GM12878 (cell line): ENCODE measurements around the gene PLEKHF1. TPM values are rescaled to one million over a fixed set of nuclear protein-coding genes. Genes with fewer than 3 reads are reported as not detected.

Experiments
- ATAC-seq: fragments of 200-7000 bp; cut with Tn5 transposase; 3 replicates; pipeline ENCODE4 v1.9.1; 2020; ENCODE audit warnings: mild to moderate bottlenecking, moderate library complexity
- BruUV-seq: library from RNA; stranded (reverse); fragments of 400-500 nt; replicated peaks from 2 replicates; lab custom pipeline; 2021; lab: Mats Ljungman, UMichigan
- CTCF ChIA-PET: fragments of 300-600 bp; sonication (Branson Sonifier 250); formaldehyde crosslinking; extraction: SDS; loops from one replicate; lab custom pipeline; 2021; ENCODE audit warnings: inconsistent platforms; lab: Yijun Ruan, JAX
- POLR2A ChIA-PET: fragments of 350-600 bp; formaldehyde crosslinking; extraction: SDS; loops from one replicate; lab custom pipeline; 2021; ENCODE audit warnings: inconsistent platforms; lab: Charles Lee
- RAD21 ChIA-PET: fragments of 300-600 bp; sonication (Branson Sonifier 250); formaldehyde crosslinking; loops from one replicate; lab custom pipeline; 2023; ENCODE audit warnings: antibody characterized with exemption; ENCODE audit not compliant: unreplicated experiment; lab: Charles Lee
- SMC1A ChIA-PET: fragments of 300-600 bp; sonication (Branson Sonifier 250); formaldehyde crosslinking; loops from one replicate; lab custom pipeline; 2023; ENCODE audit not compliant: unreplicated experiment, uncharacterized antibody; lab: Charles Lee
- DNase-seq: peaks from one replicate; pipeline ENCODE4 v3.0.0-alpha.2; 2011; ENCODE audit warnings: low read depth, low spot score
- FAIRE-seq: peaks from 3 replicates; lab custom pipeline; 2011; peaks lifted over from hg19 to GRCh38; lab: Jason Lieb, UNC
- H2AFZ ChIP-seq: 2 replicates; pipeline ENCODE4 v1.6.0; 2011; ENCODE audit warnings: low read depth, low read length, control low read depth; ENCODE audit not compliant: control insufficient read depth
- H3K27ac ChIP-seq: 2 replicates; pipeline ENCODE4 v1.5.1; 2011; ENCODE audit warnings: control low read depth; ENCODE audit not compliant: control insufficient read depth, insufficient read depth
- H3K27me3 ChIP-seq, 2 experiments: replicated peaks in 1 of 2; 2 replicates each; pipeline versions ENCODE4 v1.6.0 to v1.6.1; 2011; ENCODE audit warnings: low read length in 1 of 2; ENCODE audit not compliant: control insufficient read depth in 2 of 2, insufficient read depth in 2 of 2
- H3K36me3 ChIP-seq, 2 experiments: 2 replicates each; pipeline ENCODE4 v1.5.1; 2011; ENCODE audit warnings: low read length in 1 of 2; ENCODE audit not compliant: control insufficient read depth in 2 of 2, insufficient read depth in 2 of 2
- H3K4me1 ChIP-seq: 2 replicates; pipeline ENCODE4 v1.6.1; 2011; ENCODE audit warnings: mild to moderate bottlenecking, low read length, moderate library complexity, mixed read lengths; ENCODE audit not compliant: control insufficient read depth, insufficient read depth
- H3K4me2 ChIP-seq: 2 replicates; pipeline ENCODE4 v1.6.0; 2011; ENCODE audit warnings: control low read depth; ENCODE audit not compliant: control insufficient read depth, insufficient read depth
- H3K4me3 ChIP-seq: fragments of 200-600 bp; sonication (generic); 2 replicates; pipeline ENCODE4 v1.5.1; 2016
- H3K79me2 ChIP-seq: 2 replicates; pipeline ENCODE4 v1.6.0; 2011; ENCODE audit warnings: low read length; ENCODE audit not compliant: control insufficient read depth, insufficient read depth
- H3K9ac ChIP-seq: 2 replicates; pipeline ENCODE4 v1.8.0; 2011; ENCODE audit warnings: low read length, control low read depth, mixed read lengths; ENCODE audit not compliant: control insufficient read depth, insufficient read depth
- H3K9me3 ChIP-seq: replicated peaks from 3 replicates; pipeline ENCODE4 v1.5.1; 2011; ENCODE audit warnings: mild to moderate bottlenecking, low read length; ENCODE audit not compliant: control insufficient read depth, insufficient read depth
- H4K20me1 ChIP-seq: 2 replicates; pipeline ENCODE4 v1.6.0; 2011; ENCODE audit not compliant: control insufficient read depth, insufficient read depth
- FOXM1 ChIP-seq: IDR thresholded peaks from 2 replicates; pipeline ENCODE4 v1.6.1; 2012; ENCODE audit warnings: low read depth, mild to moderate bottlenecking, inconsistent platforms, low read length, moderate library complexity
- IKZF2 ChIP-seq, 2 experiments: fragments of 450-650 bp; IDR thresholded peaks; 2 replicates each; pipeline ENCODE4 v1.6.1; 2017; ENCODE audit warnings: mild to moderate bottlenecking in 2 of 2, moderate library complexity in 2 of 2
- JUND ChIP-seq: IDR thresholded peaks from 2 replicates; pipeline ENCODE4 v1.6.1; 2012; ENCODE audit warnings: low read depth, mild to moderate bottlenecking, low read length, improper control_type of control experiment, moderate library complexity
- LARP7 ChIP-seq: fragments of 450-650 bp; IDR thresholded peaks from 2 replicates; pipeline ENCODE4 v1.6.1; 2017; ENCODE audit warnings: mild to moderate bottlenecking
- MLLT1 ChIP-seq: fragments of 450-650 bp; IDR thresholded peaks from 2 replicates; pipeline ENCODE4 v1.6.1; 2016; ENCODE audit warnings: mild to moderate bottlenecking
- POLR2AphosphoS5 ChIP-seq: IDR thresholded peaks from 2 replicates; pipeline ENCODE4 v1.6.1; 2011; ENCODE audit warnings: mild to moderate bottlenecking, low read length, inconsistent platforms
- SPI1 ChIP-seq: IDR thresholded peaks from 2 replicates; pipeline ENCODE4 v1.6.1; 2011; ENCODE audit warnings: low read depth, mild to moderate bottlenecking, low read length, moderate library complexity, borderline replicate concordance; ENCODE audit not compliant: insufficient read depth
- STAT1 ChIP-seq: fragments of 450-650 bp; conservative IDR thresholded peaks from 2 replicates; pipeline ENCODE4 v1.6.1; 2014; ENCODE audit warnings: antibody characterized with exemption, mild to moderate bottlenecking
- SUPT20H ChIP-seq: IDR thresholded peaks from 2 replicates; pipeline ENCODE4 v1.6.1; 2011; ENCODE audit warnings: low read depth, mild to moderate bottlenecking, low read length, moderate library complexity, borderline replicate concordance; ENCODE audit not compliant: control insufficient read depth
- YY1 ChIP-seq: IDR thresholded peaks from 2 replicates; pipeline ENCODE4 v1.6.1; 2011; ENCODE audit warnings: low read depth, mild to moderate bottlenecking, low read length
- ZBTB40 ChIP-seq: fragments of 450-650 bp; IDR thresholded peaks from 2 replicates; pipeline ENCODE4 v1.6.1; 2016; ENCODE audit warnings: mild to moderate bottlenecking, moderate library complexity, borderline replicate concordance
- ZNF207 ChIP-seq: fragments of 450-650 bp; IDR thresholded peaks from 2 replicates; pipeline ENCODE4 v1.6.1; 2014; ENCODE audit warnings: antibody characterized with exemption, mild to moderate bottlenecking, borderline replicate concordance
- WGBS: methylation state at CpG from one replicate; pipeline ENCODE4 v1.1.6; 2016; ENCODE audit warnings: low lambda C conversion rate; ENCODE audit not compliant: insufficient replicate concordance, insufficient coverage; ENCODE audit errors: missing lambda C conversion rate; 5-methylcytosine and 5-hydroxymethylcytosine counted together
- in situ Hi-C: fragments of 300-500 bp; cut with MboI; formaldehyde crosslinking; loops from 9 replicates; pipeline ENCODE4 v1.14.3; 2018; ENCODE audit warnings: mixed read lengths
- intact Hi-C: fragments of 100-400 bp; cut with micrococcal nuclease; formaldehyde crosslinking; loops from one replicate; pipeline ENCODE4 v1.14.2; 2022; ENCODE audit not compliant: unreplicated experiment
- polyA plus RNA-seq, 11 experiments: library from polyadenylated mRNA; depleted of rRNA in 4 of 11; unstranded in 6 of 11; stranded (reverse) in 5 of 11; fragments of >200 nt; fragmentation: Nextera tagmentation in 4 of 11; fragmentation: Illumina TruSeq in 1 of 11; extraction: Ambion mirVana in 4 of 11; extraction: Trizol in 1 of 11; gene quantifications; 1 replicate in 1 of 11; 2 replicates in 10 of 11; pipeline versions ENCODE4 v1.2.1 to v1.2.3, GENCODE V29; 2011 to 2016; ENCODE audit warnings: inconsistent platforms in 2 of 11, missing spikeins in 2 of 11, low read depth in 1 of 11
- total RNA-seq, 4 experiments: library from RNA; depleted of rRNA in 3 of 4; stranded (reverse); fragments of >200 nt in 3 of 4; fragmentation: Illumina TruSeq in 1 of 4; extraction: Trizol in 1 of 4; gene quantifications; 2 replicates each; pipeline versions ENCODE4 v1.2.1 to v1.2.3, GENCODE V29; 2013 to 2021
- TF ChIP-seq, protein P1 (sequence below): IDR thresholded peaks from 2 replicates; pipeline ENCODE4 v1.6.1; 2011; ENCODE audit warnings: borderline replicate concordance, low read depth, mild to moderate bottlenecking, moderate library complexity, low read length; ENCODE audit not compliant: insufficient read depth, poor library complexity, severe bottlenecking

The PLEKHF1 gene
- total and polyA plus RNA-seq, 10 of the 15 experiments (the other 5 are each of a cell fraction or from before 2014, with no cell fraction given) = 0.10 to 20.3 (median 15.3) TPM

- in situ Hi-C loops = no loop called here
- Histone ChIP-seq H3K36me3 (peaks cover 8 to 35% of the 10 kb centered on the region in 2 experiments), H3K4me1 (peaks cover 58% of the 10 kb centered on the region), H3K9me3 (no peaks in the 10 kb centered on the region), H3K27ac (peak overlapping the region; percentile 89), H3K4me2 (peak overlapping the region; percentile 77), H3K27me3 (no peaks in the 10 kb centered on the region), H3K79me2 (peaks cover 65% of the 10 kb centered on the region), H3K4me3 (peak overlapping the region; percentile 59), H3K9ac (peak overlapping the region; percentile 50), H4K20me1 (no peaks in the 10 kb centered on the region), H2AFZ (no peak overlapping the region)
- ATAC-seq = no peak
- ChIA-PET CTCF (interaction anchor here (0.8 to 3.6 kb wide), 14 partner anchors 9 to 164 kb away, joined by 3 to 45 read pairs (median 5); partner anchors contain the start of genes C19orf12 and POP4), RAD21 (interaction anchor here (1.0 to 3.0 kb wide), 8 partner anchors 22 to 172 kb away, joined by 3 to 22 read pairs (median 5); partner anchors contain the start of genes C19orf12 and POP4), SMC1A (interaction anchor here (0.6 to 4.0 kb wide), 7 partner anchors 9 to 1591 kb away, joined by 3 to 22 read pairs (median 5); partner anchors contain the start of genes C19orf12 and POP4), POLR2A (interaction anchor here (0.6 to 2.8 kb wide), 6 partner anchors 27 to 1203 kb away, joined by 3 to 13 read pairs (median 4); partner anchors contain the start of genes C19orf12 and POP4)
- TF ChIP-seq, protein P1, sequence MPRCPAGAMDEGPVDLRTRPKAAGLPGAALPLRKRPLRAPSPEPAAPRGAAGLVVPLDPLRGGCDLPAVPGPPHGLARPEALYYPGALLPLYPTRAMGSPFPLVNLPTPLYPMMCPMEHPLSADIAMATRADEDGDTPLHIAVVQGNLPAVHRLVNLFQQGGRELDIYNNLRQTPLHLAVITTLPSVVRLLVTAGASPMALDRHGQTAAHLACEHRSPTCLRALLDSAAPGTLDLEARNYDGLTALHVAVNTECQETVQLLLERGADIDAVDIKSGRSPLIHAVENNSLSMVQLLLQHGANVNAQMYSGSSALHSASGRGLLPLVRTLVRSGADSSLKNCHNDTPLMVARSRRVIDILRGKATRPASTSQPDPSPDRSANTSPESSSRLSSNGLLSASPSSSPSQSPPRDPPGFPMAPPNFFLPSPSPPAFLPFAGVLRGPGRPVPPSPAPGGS = no peak
- no peak for TF ChIP-seq FOXM1
- TF ChIP-seq JUND = no peak
- TF ChIP-seq LARP7 = no peak
- TF ChIP-seq POLR2AphosphoS5 = no peak
- TF ChIP-seq ZNF207 = no peak
- TF ChIP-seq SUPT20H = no peak
- TF ChIP-seq STAT1 = no peak
- TF ChIP-seq IKZF2 (IDR thresholded peaks at IDR 0.05) = no peak
- peak; percentile 26; the same call in 1 of the 2 replicates for TF ChIP-seq ZBTB40
- TF ChIP-seq MLLT1 = peak; percentile 98
- peak; percentile 17; the same call in 1 of the 2 replicates for TF ChIP-seq YY1
- peak; percentile 48 for TF ChIP-seq SPI1
- no peak for DNase-seq
- WGBS = 46% methylated on average over 8 of the region's 8 CpGs
- intact Hi-C loops = no loop called here
- peak; percentile 68 for FAIRE-seq
- no TSS peak for BruUV-seq
Measured at GRCh38 chr19:29672319-29672932, 7.2 kb downstream of the PLEKHF1 start.
